Muscle of leg (tissue), 11 donors: Measurements from ENCODE around the gene PSMD13. TPM values are rescaled to one million over a fixed set of nuclear protein-coding genes. Genes with fewer than 3 reads are reported as not detected.
"Not testable (repeated sequence)": the region's sequence is repeated elsewhere in the genome, so short reads cannot be mapped to it uniquely, and the experiment has no call there.

Source experiments
- DNase-seq: peaks from one replicate; pipeline ENCODE4 v3.0.0; 2013
- H3K27ac ChIP-seq: one replicate; pipeline ENCODE4 v1.5.1; 2013; ENCODE audit warnings: mild to moderate bottlenecking, low read length, control low read depth
- H3K27me3 ChIP-seq: one replicate; pipeline ENCODE4 v1.6.1; 2013; ENCODE audit warnings: low read length; ENCODE audit not compliant: control insufficient read depth, insufficient read depth
- H3K36me3 ChIP-seq: one replicate; pipeline ENCODE4 v1.6.1; 2013; ENCODE audit warnings: low read length; ENCODE audit not compliant: control insufficient read depth, insufficient read depth
- H3K4me1 ChIP-seq: one replicate; pipeline ENCODE4 v1.6.1; 2013; ENCODE audit warnings: low read length; ENCODE audit not compliant: control insufficient read depth, insufficient read depth
- H3K4me3 ChIP-seq: one replicate; pipeline ENCODE4 v1.5.1; 2013; ENCODE audit warnings: low read length, control low read depth
- H3K9me3 ChIP-seq: replicated peaks from 2 replicates; pipeline ENCODE4 v1.6.1; 2013; ENCODE audit warnings: low read depth, low read length; ENCODE audit not compliant: control insufficient read depth
- WGBS: methylation state at CpG from one replicate; pipeline ENCODE4 v1.1.5; 2013; ENCODE audit warnings: missing lambda C conversion rate; ENCODE audit not compliant: insufficient coverage; 5-methylcytosine and 5-hydroxymethylcytosine counted together
- polyA plus RNA-seq, 8 donors: library from polyadenylated mRNA; unstranded; fragments of 120-200 nt; gene quantifications; one replicate each; pipeline versions ENCODE4 v1.2.1 to v1.2.3, GENCODE V29; 2013; ENCODE audit warnings: inconsistent platforms in 1 of 8, low replicate concordance in 1 of 8; ENCODE audit not compliant: insufficient read length in 8 of 8, insufficient read depth in 1 of 8
- total RNA-seq: library from RNA; stranded (reverse); fragments of 120-200 nt; gene quantifications from one replicate; pipeline ENCODE4 v1.2.4, GENCODE V29; 2013

The PSMD13 gene
- total and polyA plus RNA-seq, 9 donors: 82.6 to 115 (median 106) TPM

DNA sequence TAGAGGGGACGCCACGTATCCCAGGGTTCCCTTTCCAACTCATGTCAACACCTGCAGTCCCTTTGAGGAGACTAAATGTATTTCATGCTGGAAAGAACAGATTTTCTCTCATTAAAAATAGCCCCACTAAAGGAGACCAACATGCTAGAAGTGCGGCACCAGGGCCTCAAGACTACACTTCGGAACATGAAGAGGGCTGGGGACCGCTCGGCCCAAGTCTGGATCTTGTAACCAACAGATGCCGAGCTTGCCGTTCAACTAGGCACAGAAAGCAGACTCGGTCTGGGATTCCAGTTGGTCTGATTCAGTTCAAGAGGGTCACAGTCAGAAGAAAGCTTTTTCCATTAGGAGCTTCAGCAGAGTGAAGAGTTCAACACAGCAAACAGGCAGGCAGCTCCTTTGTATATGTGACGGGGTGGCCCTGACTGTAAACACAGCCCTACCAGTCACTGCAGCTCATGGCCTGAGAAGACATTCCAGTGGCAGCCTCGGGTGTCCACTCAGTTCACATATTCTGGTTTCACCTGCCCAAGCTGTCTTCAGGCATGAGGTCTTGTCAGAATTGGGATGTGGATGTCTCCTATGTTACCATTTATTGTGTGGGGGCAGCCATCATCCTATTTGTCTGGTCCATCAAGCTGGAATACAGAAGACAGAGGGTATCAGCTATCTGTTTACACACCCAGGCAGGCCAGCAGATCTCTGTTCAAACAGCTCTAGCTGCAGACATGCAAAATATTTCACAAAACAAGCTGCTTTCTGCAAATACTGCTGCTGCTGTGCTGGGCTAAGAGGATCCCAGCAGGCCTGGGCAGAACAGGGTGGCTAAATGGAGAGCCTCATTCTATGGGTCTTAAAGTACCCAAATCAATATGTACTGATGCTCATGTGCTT lies 20.4 kb upstream of the PSMD13 start:
- WGBS: 86% methylated on average over 8 of the region's 11 CpGs
- H3K27ac ChIP-seq: no peak overlapping the region

DNA sequence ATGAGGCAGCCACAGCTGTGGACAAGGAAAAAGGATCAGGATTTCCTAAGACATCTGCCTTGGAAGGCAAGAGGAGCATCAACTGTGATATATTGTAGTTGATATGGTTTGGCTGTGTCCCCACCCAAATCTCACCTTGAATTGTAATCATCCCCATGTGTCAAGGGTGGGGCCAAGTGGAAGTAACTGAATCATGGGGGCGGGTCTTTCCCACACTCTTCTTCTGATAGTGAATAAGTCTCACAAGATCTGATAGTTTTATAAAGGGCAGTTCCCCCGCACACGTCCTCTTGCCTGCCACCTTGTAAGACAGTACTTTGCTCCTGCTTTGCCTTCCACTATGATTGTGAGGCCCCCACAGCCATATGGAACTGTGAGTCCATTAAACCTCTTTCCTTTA lies 19.1 kb upstream of the PSMD13 start:
- DNase-seq: no peak
- H3K27me3 ChIP-seq: no peaks in the 10 kb centered on the region
- H3K9me3 ChIP-seq: no peaks in the 10 kb centered on the region
- 100% methylated on average over 2 of the region's 3 CpGs for WGBS
- H3K36me3 ChIP-seq: peaks cover 50% of the 10 kb centered on the region
- H3K4me1 ChIP-seq: no peaks in the 10 kb centered on the region
- no peak overlapping the region for H3K4me3 ChIP-seq
- no peak overlapping the region for H3K27ac ChIP-seq

More for the DNA sequence above, 20.4 kb upstream of the PSMD13 start:
- Histone ChIP-seq H3K36me3 (peaks cover 57% of the 10 kb centered on the region), H3K4me3 (no peak overlapping the region), H3K4me1 (no peaks in the 10 kb centered on the region), H3K9me3 (no peaks in the 10 kb centered on the region), H3K27me3 (no peaks in the 10 kb centered on the region)
- DNase-seq: no peak

DNA sequence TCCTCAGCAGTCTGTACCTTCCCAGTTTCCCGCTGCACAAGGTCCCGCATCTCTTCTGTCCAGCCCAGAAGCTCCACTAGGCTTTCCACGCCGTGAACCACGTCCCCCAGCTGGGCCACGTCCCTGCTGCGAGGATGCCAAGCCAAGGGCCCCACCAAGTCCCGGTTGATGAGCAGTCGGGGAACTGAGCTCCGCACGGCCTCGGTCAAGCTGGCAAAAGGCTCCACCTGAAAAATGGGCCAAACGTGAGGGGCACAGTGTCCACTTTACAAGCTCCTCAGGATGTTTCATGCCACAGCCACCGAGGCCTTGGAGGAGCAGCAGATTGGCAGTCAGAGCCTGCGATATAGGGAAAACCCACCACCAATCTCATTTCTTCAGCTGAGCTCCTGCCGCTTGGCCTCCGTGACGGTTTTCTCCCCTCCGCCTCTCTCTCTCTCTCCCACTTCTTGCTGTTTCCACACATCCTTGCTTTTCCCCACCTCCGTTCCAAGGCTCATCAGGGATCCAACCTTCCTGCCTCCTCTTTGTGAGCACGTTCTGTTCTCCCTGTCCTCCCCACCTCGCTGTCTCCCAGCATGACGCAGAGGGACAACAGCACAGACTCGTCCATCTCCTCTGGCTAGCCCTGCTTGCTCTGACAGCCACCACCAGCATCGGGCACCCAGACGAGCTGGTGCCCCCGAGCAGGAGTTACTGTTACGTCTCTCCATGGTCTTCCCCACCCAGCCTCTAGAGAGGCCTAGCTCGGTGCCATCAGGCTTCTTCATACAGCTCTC lies 17.8 kb upstream of the PSMD13 start:
- no peaks in the 10 kb centered on the region for H3K4me1 ChIP-seq
- peaks cover 47% of the 10 kb centered on the region for H3K36me3 ChIP-seq
- H3K9me3 ChIP-seq: no peaks in the 10 kb centered on the region
- no peak overlapping the region for H3K4me3 ChIP-seq
- no peaks in the 10 kb centered on the region for H3K27me3 ChIP-seq
- H3K27ac ChIP-seq: no peak overlapping the region
- DNase-seq: no peak
- 83% methylated on average over 25 of the region's 29 CpGs for WGBS

DNA sequence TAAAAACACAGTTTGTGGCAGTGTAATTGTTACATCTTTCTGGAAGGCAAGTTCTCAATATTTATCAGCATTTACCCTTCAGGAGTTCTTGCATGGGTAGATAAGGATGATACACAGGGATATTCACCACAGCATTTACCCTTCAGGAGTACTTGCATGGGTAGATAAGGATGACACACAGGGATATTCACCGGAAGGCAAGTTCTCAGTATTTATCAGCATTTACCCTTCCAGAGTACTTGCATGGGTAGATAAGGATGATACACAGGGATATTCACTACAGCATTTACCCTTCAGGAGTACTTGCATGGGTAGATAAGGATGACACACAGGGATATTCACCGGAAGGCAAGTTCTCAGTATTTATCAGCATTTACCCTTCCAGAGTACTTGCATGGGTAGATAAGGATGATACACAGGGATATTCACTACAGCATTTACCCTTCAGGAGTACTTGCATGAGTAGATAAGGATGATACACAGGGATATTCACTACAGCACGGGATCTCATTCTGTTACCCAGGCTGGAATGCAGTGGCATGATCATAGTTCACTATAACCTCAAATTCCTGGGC lies 16.0 kb upstream of the PSMD13 start:
- 80% methylated on average over 1 of the region's 3 CpGs for WGBS
- not testable (repeated sequence) for H3K4me1 ChIP-seq, H3K27me3 ChIP-seq, H3K9me3 ChIP-seq, H3K27ac ChIP-seq, H3K4me3 ChIP-seq, DNase-seq
- peaks cover 36% of the 10 kb centered on the region for H3K36me3 ChIP-seq

DNA sequence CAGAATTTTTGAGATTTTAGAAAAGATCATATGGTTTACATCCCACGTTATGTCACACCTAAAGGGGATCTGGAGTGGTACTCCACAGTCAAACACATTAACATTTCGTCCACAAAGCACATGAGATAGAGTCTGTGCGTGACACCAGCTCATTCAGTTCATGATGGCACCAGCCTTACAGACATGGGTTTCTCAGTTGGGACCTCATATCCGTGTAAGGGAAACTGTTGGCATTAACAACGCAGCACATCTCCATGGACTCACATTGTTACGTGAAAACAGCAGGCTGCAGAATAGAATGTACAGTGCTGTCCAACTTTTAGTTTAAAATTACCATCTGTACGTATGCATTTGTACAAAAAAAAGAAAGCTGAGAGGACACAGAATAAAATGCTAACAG lies 15.2 kb upstream of the PSMD13 start:
- H3K4me1 ChIP-seq: no peaks in the 10 kb centered on the region
- DNase-seq: no peak
- H3K27ac ChIP-seq: no peak overlapping the region
- no peaks in the 10 kb centered on the region for H3K9me3 ChIP-seq
- H3K27me3 ChIP-seq: no peaks in the 10 kb centered on the region
- H3K4me3 ChIP-seq: no peak overlapping the region
- peaks cover 32% of the 10 kb centered on the region for H3K36me3 ChIP-seq
- 88% methylated on average over 4 of the region's 7 CpGs for WGBS

DNA sequence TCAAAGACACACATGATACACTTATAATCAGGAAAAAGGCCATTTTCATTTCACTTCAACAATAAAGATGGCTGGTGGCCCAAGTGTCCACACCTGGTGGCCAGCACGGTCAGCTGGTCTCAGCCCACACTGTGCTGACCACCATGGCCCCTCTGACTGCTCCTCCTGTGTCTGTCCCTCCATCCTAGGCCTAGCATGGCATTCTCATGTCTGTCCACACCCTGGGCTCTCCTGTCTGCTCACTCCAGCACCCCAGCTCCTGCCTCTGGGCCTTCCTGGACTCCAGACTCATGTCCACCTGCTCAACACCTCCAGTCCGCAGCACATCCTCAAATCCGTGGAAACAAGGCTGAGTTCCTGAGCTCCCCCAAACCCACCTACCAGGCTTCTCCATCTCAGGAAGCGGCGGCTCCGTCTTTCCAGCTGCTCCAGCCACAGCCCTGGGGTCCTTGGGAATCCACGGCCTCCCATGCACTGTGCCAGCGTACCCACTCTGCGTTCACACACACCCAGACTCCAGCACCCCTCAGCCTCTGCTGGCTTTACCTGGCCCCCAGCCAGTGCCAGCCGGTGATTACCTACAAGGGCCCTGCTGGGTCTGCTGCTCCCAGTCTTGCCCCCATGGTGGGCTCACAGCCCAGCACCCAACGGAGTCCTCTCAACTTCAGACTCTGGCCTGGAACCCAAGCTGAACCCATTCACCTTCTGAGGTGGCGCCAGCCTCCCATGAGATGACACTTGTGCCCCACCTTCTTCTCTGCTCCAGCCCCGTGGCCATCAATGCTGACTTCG lies 14.6 kb upstream of the PSMD13 start:
- H3K27me3 ChIP-seq: no peaks in the 10 kb centered on the region
- no peaks in the 10 kb centered on the region for H3K4me1 ChIP-seq
- no peak overlapping the region for H3K27ac ChIP-seq
- H3K4me3 ChIP-seq: no peak overlapping the region
- DNase-seq: no peak
- no peaks in the 10 kb centered on the region for H3K9me3 ChIP-seq
- peaks cover 30% of the 10 kb centered on the region for H3K36me3 ChIP-seq
- 94% methylated on average over 14 of the region's 14 CpGs for WGBS

DNA sequence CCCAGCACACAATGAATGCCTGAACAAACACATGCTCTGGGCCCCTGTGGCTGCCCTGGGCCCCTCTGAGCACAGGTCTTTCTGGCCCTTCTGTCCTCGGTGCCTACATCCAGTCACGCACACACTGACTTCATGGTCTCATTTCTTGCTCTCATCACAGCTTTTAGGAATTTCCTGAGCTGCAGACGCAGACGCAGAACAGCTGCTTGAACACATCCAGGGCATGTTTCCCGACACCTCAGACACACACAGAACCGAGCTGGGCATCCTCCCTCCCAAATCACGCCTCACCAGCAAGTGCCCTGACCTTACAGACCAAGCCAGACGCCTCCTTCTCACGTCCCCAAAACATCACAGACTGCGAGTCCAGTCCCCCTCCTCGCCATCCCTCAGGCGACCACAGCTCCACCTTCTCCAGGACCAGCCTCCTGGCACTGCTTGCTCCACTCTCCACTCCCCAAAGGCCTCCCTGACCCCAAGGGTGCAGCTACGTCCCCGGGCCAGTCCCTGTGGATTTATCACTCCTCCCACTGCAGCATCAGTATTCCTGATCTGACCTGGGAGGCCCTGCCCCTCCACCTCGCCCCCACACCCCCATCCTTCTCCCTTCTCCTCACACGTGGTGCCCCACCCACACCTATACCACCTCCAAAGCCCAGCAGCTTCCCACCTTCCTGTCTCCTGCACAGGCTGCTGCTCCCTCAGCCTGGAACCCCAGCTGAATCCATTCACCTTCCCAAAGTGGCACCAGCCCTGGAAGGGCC lies 13.6 kb upstream of the PSMD13 start:
- Histone ChIP-seq H3K27me3 (no peaks in the 10 kb centered on the region), H3K36me3 (peaks cover 30% of the 10 kb centered on the region), H3K9me3 (no peaks in the 10 kb centered on the region), H3K4me3 (no peak overlapping the region), H3K4me1 (no peaks in the 10 kb centered on the region), H3K27ac (no peak overlapping the region)
- no peak for DNase-seq
- WGBS: 81% methylated on average over 15 of the region's 16 CpGs

DNA sequence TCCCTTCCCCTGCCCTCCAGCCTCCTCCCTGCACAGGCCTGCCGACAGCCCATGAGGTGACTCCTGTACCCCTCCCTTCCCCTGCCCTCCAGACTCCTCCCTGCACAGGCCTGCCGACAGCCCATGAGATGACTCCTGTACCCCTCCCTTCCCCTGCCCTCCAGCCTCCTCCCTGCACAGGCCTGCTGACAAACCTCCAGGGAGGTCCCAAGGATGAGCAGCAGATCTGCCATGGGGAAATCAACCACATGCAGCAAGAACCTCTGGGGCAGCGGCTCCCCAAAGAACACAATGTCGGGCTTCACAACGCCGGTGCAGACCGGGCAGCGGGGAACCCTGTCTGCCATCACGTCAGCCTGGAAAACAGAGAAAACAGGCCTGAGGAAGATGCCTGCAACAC lies 12.9 kb upstream of the PSMD13 start:
- H3K4me1 ChIP-seq: no peaks in the 10 kb centered on the region
- WGBS: 89% methylated on average over 5 of the region's 9 CpGs
- no peak overlapping the region for H3K27ac ChIP-seq
- no peak overlapping the region for H3K4me3 ChIP-seq
- no peaks in the 10 kb centered on the region for H3K27me3 ChIP-seq
- peaks cover 27% of the 10 kb centered on the region for H3K36me3 ChIP-seq
- no peak for DNase-seq
- no peaks in the 10 kb centered on the region for H3K9me3 ChIP-seq

DNA sequence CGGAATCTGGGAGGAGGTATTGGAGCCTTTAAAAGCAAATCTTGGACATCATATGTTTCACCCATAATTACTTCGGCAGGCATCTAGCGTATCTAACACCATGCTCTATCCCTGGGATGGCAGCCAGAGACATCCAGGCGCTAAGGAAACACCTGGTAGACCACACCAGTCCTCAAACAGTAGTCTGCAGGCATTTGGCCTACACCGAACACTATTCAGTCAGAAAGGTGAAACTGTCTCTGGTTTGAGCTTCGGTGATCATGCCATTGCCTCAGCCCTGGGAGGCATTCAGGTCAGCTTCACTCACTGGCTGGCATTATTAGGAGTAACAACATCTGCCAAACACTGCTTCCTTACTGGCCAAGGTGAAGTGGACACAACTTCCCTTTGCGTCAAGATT lies 12.4 kb upstream of the PSMD13 start:
- peaks cover 25% of the 10 kb centered on the region for H3K36me3 ChIP-seq
- H3K9me3 ChIP-seq: no peaks in the 10 kb centered on the region
- WGBS: 76% methylated on average over 5 of the region's 7 CpGs
- H3K27me3 ChIP-seq: no peaks in the 10 kb centered on the region
- H3K4me3 ChIP-seq: no peak overlapping the region
- no peak overlapping the region for H3K27ac ChIP-seq
- DNase-seq: no peak
- no peaks in the 10 kb centered on the region for H3K4me1 ChIP-seq
